ENCODE results near the gene GATA6. TPM values are rescaled to one million over a fixed set of nuclear protein-coding genes. Genes with fewer than 3 reads are reported as not detected.
"Not testable (repeated sequence)": the region's sequence is repeated elsewhere in the genome, so short reads cannot be mapped to it uniquely, and the experiment has no call there.

Gene GATA6
- total RNA-seq, 1 donor from 2014 or later = 2.2 TPM

DNA sequence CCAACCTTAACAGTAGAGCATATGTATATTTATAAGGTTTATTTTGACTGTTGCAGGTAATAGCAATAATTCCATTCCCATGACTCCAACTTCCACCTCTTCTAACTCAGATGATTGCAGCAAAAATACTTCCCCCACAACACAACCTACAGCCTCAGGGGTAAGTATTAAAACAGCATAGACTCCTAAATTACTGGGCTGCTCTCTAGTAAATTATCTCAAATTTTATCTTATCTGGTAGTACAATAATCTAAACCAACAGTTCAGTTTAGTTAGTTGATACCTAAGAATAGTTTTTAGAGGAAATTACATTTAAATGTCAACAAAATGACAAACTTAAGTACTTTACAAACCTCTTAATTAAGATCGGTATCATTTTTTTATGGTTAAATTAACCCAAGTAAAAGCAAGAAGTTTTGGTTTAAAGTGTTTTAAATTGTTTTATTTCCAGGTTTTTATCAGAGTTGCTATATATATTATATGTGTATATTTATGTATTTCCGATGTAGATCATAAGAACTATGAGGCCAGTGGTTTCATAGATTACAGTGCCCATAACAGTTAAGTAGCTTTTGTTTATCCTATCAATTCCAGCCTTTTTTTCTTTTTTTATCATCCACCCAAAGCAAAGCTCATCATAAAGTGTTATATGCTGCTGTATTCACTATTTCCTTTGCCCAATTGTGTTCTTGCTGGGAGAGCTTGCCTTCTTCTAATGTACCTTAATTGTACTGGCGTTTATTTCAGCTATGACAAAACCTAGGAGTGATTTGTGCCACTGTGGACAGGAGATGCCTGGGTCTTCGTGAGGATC, 13.7 kb downstream of the GATA6 start:
- no peak for DNase-seq

DNA sequence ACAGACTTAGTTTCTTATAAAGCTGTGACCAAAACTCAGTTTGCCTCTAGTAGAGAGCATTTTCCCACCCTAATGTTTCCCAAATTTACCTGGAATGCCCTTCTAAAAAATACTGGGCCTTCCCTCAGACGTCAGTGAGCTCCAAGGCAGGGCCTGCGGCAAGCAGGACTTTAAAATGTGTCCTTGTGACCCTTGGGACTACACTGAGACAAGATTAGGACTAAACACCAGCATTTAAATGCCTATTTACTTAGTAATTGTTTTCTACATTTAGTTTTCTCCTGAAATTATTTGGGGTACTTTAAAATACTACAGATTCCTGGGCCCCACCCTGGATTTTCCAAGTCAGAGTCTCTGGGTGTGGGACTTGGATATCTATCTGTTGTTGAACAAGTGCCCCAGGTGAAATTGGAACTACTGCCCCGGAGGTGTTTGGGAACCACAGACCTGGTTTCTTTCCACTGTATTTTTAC, 14.3 kb downstream of the GATA6 start:
- no peak for DNase-seq

GRCh38 chr18:22184573-22184972, 15.2 kb downstream of the GATA6 start:
- DNase-seq = not testable (repeated sequence)

- DNase-seq = no peak
Measured at GRCh38 chr18:22185273-22185672, 15.9 kb downstream of the GATA6 start.

DNA sequence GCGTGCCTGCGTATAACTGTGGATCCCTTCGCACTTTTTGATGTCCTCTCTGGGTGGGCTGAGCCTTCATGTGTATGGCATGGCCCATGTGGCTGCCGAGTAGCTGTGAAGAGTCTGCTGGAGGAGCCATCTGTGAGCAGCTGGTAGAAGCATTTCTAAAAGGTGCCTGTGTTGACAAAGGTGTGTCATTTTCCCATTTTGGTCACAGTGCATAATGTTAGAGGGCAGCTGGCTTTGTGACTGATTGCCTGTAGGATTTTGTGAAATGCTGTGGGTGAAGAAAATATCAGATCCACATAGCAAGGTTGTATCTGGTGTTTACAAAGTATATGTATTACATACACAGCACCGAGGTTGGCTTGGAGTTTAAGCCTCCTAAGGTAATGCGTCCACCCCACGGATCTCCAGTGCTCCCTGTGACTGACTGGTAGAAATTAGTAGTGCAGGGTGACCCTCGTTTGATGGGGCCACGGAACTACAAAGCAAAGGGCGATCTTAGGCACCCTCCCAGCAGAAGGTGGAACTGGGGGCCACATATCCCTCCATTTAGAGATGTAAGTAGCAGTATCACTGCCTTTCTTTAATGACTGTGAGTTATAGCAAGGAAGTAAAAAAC, 16.5 kb downstream of the GATA6 start:
- no peak for DNase-seq

DNA sequence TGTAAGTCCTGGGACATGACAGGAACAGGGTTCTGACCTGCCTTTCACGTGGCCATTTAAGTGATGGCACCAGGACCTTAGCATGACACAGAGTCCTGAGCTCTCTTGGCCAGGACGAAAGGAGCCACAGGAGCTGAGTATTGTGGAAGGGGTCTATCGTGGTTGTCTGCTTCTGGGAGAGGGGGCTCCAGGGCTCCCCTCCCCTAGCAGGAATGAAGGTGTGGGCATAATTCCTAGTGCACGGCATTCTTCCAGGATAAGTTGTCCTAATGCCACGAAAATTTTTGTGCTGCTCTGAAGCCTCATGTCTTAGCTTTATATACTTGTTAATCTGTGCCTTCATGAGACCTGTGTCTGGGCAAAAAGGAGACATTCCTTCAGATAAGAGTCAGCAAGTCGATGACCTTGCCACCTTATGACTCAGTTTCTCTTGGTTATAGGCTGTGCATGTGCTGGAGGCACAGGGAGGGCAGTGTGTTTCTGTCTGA, 17.1 kb downstream of the GATA6 start:
- DNase-seq = no peak

DNA sequence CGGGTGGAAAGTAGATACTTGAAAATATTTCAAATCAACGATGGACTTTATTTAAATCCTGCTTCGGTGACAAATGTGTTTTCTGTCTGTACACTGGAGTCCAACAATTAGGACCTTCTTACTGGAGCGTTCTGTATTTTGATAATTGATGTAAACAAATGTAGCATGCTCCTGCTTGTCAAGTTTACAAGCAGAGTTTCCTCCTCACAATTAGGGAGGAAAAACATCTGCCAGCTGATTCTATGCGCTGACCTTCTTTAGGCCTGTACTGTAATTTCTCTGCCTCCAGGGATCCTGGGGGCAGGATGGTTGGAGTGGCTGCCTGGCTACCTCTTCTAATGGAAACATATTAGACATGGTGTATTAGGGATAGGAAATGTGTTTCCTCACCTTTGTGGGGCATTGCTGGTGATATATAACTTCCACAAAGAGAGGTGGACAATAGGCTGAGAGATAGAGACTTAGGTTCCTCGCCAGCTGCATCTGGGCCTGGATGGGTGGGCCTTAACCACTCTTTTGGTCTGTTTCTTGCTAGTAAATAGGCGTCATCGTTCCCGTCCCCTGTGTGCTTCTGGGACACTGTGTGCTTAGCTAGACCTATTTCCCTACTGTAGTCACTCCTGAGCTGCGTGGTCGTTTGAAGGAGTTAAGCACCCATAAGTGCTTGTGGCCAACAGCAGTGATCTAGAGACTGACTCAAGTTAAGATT, 19.3 kb downstream of the GATA6 start:
- no peak for DNase-seq

GRCh38 chr18:22189449-22190166, 20.2 kb downstream of the GATA6 start:
- no peak for DNase-seq

DNA sequence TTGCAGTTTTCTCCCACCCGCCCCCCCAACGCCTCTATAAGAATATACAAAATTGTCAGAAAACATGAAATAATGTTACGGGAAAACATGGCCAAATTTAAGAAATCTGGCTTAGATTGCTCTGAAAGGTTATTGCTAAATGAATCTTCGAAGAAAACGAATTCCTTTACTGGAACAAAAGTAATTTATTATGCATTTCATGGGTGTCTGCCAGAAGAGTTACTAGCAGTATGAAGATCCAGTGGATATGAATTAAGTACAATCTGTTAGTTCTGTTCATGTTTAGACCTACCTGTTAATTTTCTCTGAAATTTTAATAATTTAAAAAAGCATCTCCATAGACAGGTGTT, 21.9 kb downstream of the GATA6 start:
- peak; percentile 52 for DNase-seq

GRCh38 chr18:22191923-22192322, 22.5 kb downstream of the GATA6 start:
- DNase-seq = peak; percentile 63

DNA sequence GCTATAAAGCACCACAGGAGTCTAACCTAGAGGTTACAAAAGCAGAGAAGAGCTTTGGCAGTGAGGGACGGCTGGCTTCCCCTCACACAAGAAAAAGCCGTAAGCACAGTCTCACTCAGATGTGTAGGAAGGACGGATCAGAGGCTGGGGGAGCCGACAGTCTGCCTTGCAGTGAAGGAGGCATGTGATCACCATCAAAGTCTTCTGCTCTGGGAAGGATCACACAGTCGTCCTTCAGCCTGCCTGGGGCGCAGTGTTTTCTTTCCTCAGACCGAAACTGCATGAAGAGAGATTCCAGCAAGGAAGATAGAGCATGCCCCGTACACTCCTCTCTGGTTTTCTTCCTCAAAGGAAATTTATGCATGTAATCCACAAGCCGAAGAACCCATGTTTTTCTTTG, 24.1 kb downstream of the GATA6 start:
- no peak for DNase-seq

- DNase-seq = no peak
Measured at GRCh38 chr18:22194151-22194598, 24.8 kb downstream of the GATA6 start.

GRCh38 chr18:22195052-22195451, 25.7 kb downstream of the GATA6 start:
- no peak for DNase-seq

DNA sequence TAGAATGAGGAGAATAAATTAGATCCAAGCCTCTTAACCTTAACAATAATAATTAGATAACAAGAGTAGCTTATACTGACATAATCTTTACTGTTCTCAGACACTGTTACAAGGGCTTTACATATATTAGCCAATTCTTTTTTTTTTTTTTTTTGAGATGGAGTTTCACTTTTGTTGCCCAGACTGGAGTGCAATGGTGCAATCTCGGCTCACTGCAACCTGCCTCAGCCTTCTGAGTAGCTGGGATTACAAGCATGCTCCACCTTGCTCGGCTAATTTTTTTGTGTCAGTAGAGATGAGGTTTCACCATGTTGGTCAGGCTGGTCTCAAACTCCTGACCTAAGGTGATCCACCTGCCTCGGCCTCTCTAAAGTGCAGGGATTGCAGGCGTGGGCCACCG, 27.6 kb downstream of the GATA6 start:
- not testable (repeated sequence) for DNase-seq

DNA sequence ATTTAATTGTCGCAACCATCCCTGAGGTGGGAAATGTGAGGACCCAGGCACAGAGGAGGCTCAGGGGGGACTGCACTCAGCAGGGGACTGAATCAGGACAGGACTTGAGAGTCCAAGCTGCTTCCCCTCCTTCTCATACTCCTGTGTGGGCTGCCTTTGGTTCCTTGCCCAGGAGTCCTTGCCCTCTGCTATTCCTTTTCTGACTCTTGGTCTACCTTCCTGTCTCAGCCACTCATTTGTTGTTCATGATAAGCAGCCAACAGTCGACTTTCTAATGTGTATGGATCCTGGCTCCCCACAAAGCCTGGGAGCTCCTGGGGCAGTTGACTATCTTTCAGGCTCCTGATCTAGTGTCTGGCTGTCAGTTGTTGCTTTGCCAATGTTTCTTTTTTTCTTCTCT, 28.3 kb downstream of the GATA6 start:
- no peak for DNase-seq

DNA sequence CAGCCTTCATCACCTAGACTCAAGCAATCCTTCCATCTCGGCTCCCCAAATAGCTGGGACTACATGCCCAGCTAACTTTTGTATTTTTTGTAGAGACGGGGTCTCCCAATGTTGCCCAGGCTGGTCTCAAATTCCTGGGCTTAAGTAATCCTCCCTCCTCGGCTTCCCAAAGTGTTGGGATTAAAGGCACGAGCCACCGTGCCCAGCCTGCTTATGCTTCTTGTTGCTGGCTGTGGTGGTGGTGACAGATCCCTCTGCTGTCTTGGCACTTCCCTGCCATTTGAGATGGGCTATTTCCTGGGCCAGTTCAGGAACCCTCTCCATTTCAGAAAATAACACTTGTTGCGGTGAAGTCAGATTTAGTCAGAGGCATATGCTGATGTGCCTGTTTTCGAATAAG, 28.8 kb downstream of the GATA6 start:
- no peak for DNase-seq

GRCh38 chr18:22199005-22199404, 29.6 kb downstream of the GATA6 start:
- no peak for DNase-seq

DNA sequence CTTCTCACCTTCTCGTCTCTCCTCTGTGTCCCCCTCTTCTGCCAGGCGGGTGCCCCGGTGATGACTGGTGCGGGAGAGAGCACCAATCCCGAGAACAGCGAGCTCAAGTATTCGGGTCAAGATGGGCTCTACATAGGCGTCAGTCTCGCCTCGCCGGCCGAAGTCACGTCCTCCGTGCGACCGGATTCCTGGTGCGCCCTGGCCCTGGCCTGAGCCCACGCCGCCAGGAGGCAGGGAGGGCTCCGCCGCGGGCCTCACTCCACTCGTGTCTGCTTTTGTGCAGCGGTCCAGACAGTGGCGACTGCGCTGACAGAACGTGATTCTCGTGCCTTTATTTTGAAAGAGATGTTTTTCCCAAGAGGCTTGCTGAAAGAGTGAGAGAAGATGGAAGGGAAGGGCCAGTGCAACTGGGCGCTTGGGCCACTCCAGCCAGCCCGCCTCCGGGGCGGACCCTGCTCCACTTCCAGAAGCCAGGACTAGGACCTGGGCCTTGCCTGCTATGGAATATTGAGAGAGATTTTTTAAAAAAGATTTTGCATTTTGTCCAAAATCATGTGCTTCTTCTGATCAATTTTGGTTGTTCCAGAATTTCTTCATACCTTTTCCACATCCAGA, 31.3 kb downstream of the GATA6 start:
- DNase-seq = no peak

DNA sequence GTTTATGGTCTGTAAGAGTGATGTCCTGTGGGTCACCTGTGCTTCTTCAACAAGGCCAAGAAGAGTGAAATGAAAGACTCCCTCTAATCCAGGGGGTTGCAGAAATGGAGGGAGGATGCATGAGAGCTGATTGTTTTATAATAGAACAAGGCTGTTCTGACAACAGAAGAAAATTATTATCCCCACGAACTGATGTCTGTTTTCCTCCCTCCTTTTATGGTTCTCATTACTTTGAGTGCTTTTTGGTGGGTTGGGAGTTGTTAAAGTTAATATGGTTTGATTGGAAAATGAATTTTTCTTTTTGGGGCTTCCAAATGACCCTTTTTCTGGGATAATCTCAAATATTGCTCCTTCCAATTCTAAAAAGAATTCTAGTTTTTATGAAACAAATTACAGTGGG, 33.6 kb downstream of the GATA6 start:
- no peak for DNase-seq

DNA sequence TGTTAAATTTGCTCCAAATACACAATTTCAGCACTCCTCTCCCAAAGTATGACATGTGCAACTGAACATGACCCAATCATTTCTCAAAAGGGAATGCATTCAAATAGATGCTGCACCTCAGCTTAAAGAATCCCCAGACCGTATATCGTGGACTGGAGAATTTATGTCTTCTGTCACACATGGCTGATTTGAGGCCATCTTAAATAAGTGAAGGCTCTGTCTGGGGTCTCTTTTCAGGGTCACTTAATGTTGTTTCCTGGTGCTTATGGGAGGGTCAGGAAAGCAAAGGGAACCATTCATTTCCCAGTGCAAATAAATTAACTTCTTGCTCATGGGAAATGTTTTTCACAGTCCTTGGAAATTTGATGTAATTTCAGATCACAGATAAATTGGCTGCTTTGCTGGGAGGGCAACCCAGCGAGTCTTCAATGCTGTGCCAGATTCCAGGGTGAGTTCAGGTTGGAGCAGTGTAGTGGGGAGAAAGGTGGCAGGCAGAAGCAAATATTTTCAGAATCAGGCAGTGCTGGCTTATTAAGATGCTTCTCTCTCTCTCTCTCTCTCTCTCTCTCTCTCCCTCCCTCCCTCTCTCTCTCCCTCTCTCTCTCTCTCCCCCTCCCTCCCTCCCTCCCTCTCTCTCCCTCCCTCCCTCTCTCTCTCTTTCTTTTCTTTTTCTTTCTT, 34.3 kb downstream of the GATA6 start:
- DNase-seq = no peak

- no peak for DNase-seq
Measured at GRCh38 chr18:22204214-22204536, 34.8 kb downstream of the GATA6 start.

DNA sequence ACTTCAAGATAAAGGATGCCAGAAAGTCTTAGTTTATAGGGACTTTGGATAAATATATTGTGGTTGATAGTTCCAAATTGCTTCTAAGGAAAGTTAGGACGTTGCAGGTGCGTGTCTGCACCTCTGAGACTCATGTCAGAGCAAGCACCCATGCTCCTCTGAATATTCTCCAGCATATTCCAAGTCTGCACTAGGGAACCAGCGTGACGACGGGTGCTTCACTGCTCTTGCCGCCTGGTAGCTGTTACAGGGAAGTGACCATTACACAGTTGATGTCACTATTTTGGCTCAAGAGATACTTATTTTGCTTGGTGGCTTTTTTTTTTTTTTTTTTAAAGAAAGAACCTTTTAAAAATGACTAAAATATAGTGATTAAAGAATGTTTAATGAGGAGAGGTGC, 35.6 kb downstream of the GATA6 start:
- no peak for DNase-seq

Data from skin of body (tissue), 2 donors.